Stimulated activated CD4-positive, alpha-beta T cell treated with anti-CD3 and anti-CD28 coated beads, Interleukin-4, amount 100 ng/mL, for 4 hours (primary cell): ENCODE measurements around the gene TP53BP2.

ENCODE experiments used
- DNase-seq, 2 experiments: peaks; one replicate each; pipeline ENCODE4 v3.0.0-alpha.2; 2020

The TP53BP2 gene

GRCh38 chr1:223793716-223794115 lies 52.0 kb downstream of the TP53BP2 start:
- DNase-seq, result no peak

- no peak for DNase-seq
Measured at GRCh38 chr1:223792046-223792445, 53.7 kb downstream of the TP53BP2 start.

- DNase-seq, result no peak
Measured at GRCh38 chr1:223788746-223789415, 56.9 kb downstream of the TP53BP2 start.

GRCh38 chr1:223785808-223786207 lies 59.9 kb downstream of the TP53BP2 start:
- no peak for DNase-seq

GRCh38 chr1:223784541-223784940 lies 61.2 kb downstream of the TP53BP2 start:
- DNase-seq, result no peak

- no peak for DNase-seq
Measured at GRCh38 chr1:223783676-223784075, 62.1 kb downstream of the TP53BP2 start.

- DNase-seq, result no peak
Measured at GRCh38 chr1:223780949-223781348, 64.8 kb downstream of the TP53BP2 start.

GRCh38 chr1:223780318-223780717 lies 65.4 kb downstream of the TP53BP2 start:
- DNase-seq, result no peak

- DNase-seq, result no peak
Measured at GRCh38 chr1:223776826-223777454, 68.8 kb downstream of the TP53BP2 start.

- peak; percentile 14 to 50 for DNase-seq
Measured at GRCh38 chr1:223776075-223776814, 69.5 kb downstream of the TP53BP2 start.

GRCh38 chr1:223775711-223776074 lies 70.1 kb downstream of the TP53BP2 start:
- DNase-seq, result no peak

- no peak for DNase-seq
Measured at GRCh38 chr1:223775054-223775453, 70.7 kb downstream of the TP53BP2 start.

GRCh38 chr1:223774134-223774814 lies 71.5 kb downstream of the TP53BP2 start:
- DNase-seq, result no peak

- DNase-seq, result no peak
Measured at GRCh38 chr1:223772771-223773160, 73.0 kb downstream of the TP53BP2 start.

- DNase-seq, result no peak
Measured at GRCh38 chr1:223771814-223772770, 73.7 kb downstream of the TP53BP2 start.

- DNase-seq, result no peak
Measured at GRCh38 chr1:223771469-223771813, 74.3 kb downstream of the TP53BP2 start.

- no peak for DNase-seq
Measured at GRCh38 chr1:223770621-223771315, 75.0 kb downstream of the TP53BP2 start.

GRCh38 chr1:223765719-223766340 lies 79.9 kb downstream of the TP53BP2 start:
- no peak for DNase-seq

- no peak for DNase-seq
Measured at GRCh38 chr1:223765036-223765718, 80.6 kb downstream of the TP53BP2 start.

- no peak for DNase-seq
Measured at GRCh38 chr1:223763881-223764280, 81.9 kb downstream of the TP53BP2 start.

- DNase-seq, result no peak
Measured at GRCh38 chr1:223763251-223763650, 82.5 kb downstream of the TP53BP2 start.
